Left lung (tissue), 10 donors: ENCODE data around the gene LAMC1. TPM values are rescaled to one million over a fixed set of nuclear protein-coding genes. Genes with fewer than 3 reads are reported as not detected.

Experiments used
- ATAC-seq: fragments of 200-7000 bp; cut with Tn5 transposase; one replicate; pipeline ENCODE4 v1.9.1; 2020; ENCODE audit warnings: moderate library complexity
- DNase-seq, 4 donors: peaks; one replicate each; pipeline ENCODE4 v3.0.0-alpha.2; 2013 to 2020
- H3K27ac ChIP-seq, 2 donors: fragments of 200-600 bp; sonication (generic) in 1 of 2; one replicate each; pipeline versions ENCODE4 v1.5.0 to v1.8.0; 2020 to 2021
- H3K27me3 ChIP-seq, 2 donors: fragments of 200-600 bp; sonication (generic) in 1 of 2; one replicate each; pipeline versions ENCODE4 v1.5.0 to v1.8.0; 2020 to 2021
- H3K36me3 ChIP-seq, 2 donors: fragments of 200-600 bp; sonication (generic) in 1 of 2; one replicate each; pipeline versions ENCODE4 v1.5.0 to v1.8.0; 2020 to 2021
- H3K4me1 ChIP-seq, 2 donors: fragments of 200-600 bp; one replicate each; pipeline ENCODE4 v1.8.0; 2021
- H3K4me3 ChIP-seq, 2 donors: fragments of 200-600 bp; sonication (generic) in 1 of 2; one replicate each; pipeline versions ENCODE4 v1.5.0 to v1.8.0; 2020 to 2021; ENCODE audit warnings: mild to moderate bottlenecking in 1 of 2
- H3K9me3 ChIP-seq, 2 donors: fragments of 200-600 bp; sonication (generic) in 1 of 2; one replicate each; pipeline versions ENCODE4 v1.5.0 to v1.8.0; 2020 to 2021
- CTCF ChIP-seq, 2 donors: fragments of 200-600 bp; sonication (generic) in 1 of 2; IDR thresholded peaks; one replicate each; pipeline versions ENCODE4 v1.5.0 to v1.8.0; 2021; ENCODE audit warnings: antibody characterized with exemption in 2 of 2
- intact Hi-C, 2 donors: fragments of 100-400 bp; cut with DNase I; formaldehyde crosslinking; loops; one replicate each; pipeline versions ENCODE4 v1.11.2 to v1.14.2; 2022
- polyA plus RNA-seq, 6 donors: library from polyadenylated mRNA; unstranded; fragments of 120-200 nt; gene quantifications; one replicate each; pipeline ENCODE4 v1.2.1, GENCODE V29; 2013; ENCODE audit not compliant: insufficient read length in 6 of 6
- total RNA-seq, 2 donors: library from RNA; stranded (reverse); fragmentation: NEBNext Ultra II Directional; extraction: Animal tissue kit (Norgen Biotek cat#: 25700); gene quantifications; one replicate each; pipeline ENCODE4 v1.2.1, GENCODE V29; 2021
- donor health status: DM: no; HTN: yes; CAD: no.
- donor health status: DM: no; HTN: no; CAD: no.

Gene LAMC1
- total and polyA plus RNA-seq, 8 donors = 144 to 357 (median 321) TPM

GRCh38 chr1:183033205-183033604 lies 10.0 kb downstream of the LAMC1 start:
- DNase-seq = no peak
- Histone ChIP-seq H3K9me3 (no peaks in the 10 kb centered on the region), H3K4me1 (peaks cover 0 to 27% of the 10 kb centered on the region in 2 donors), H3K36me3 (no peaks in the 10 kb centered on the region), H3K27me3 (no peaks in the 10 kb centered on the region), H3K27ac (no peak overlapping the region), H3K4me3 (no peak overlapping the region)
- TF ChIP-seq CTCF (IDR thresholded peaks at IDR 0.05) = no peak
- intact Hi-C loops = no loop called here
- ATAC-seq = no peak

DNA sequence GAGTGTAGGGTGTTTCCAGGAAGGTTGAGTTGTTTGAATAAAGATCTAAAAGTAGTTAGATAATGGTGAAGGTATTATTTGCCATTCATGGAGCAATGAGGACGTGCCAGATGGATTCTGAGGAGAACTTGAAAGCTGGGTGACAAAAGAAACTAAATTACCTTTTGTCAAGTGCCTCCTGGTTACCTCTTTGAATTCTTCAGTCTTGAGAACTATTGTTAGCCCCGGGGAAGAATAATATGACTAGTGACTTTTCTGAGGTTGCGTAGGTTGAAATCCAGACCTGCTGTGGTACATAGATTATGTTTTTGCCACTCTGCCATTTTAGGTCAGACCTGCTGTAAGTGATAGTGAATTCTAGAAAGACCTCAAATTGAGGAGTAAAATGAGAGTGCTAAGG lies 11.5 kb downstream of the LAMC1 start:
- no peaks in the 10 kb centered on the region for H3K36me3 ChIP-seq
- no peak overlapping the region for H3K27ac ChIP-seq
- no peaks in the 10 kb centered on the region for H3K27me3 ChIP-seq
- H3K4me3 ChIP-seq = no peak overlapping the region
- intact Hi-C loops = no loop called here
- no peak for TF ChIP-seq CTCF (IDR thresholded peaks at IDR 0.05)
- no peaks in the 10 kb centered on the region for H3K9me3 ChIP-seq
- DNase-seq (no peak), ATAC-seq (peak; percentile 8)
- peaks cover 0 to 31% of the 10 kb centered on the region in 2 donors for H3K4me1 ChIP-seq

DNA sequence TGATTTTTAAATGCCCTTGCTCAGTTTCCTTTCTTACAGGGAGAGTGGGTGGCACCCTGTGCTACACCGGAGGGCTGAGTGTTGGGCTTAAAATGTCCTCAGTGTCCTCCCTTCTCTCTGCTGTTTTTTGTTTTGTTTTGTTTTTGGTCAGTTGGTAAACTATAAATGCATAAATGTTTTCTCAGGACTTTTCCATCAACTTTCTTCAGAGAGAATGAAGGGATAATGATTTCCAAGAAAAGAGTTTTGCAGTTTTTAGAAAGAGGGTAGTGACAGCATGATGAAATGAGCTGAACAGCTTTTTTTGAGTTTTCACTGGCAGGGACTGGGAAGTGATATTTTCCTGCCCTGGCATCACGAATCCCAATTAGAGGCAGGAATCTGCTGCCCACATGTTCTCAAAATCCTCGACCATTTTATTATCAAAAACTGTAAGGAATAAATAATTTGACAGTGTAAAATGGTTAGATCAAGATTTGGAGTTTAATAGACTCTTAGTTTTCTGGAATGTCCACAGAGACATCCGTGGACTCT lies 15.2 kb downstream of the LAMC1 start:
- H3K27ac ChIP-seq = no peak overlapping the region
- no peaks in the 10 kb centered on the region for H3K27me3 ChIP-seq
- no peak for DNase-seq
- no peak for TF ChIP-seq CTCF (IDR thresholded peaks at IDR 0.05)
- ATAC-seq = no peak
- no peaks in the 10 kb centered on the region for H3K9me3 ChIP-seq
- intact Hi-C loops = no loop called here
- H3K36me3 ChIP-seq = no peaks in the 10 kb centered on the region
- H3K4me1 ChIP-seq = peaks cover under 1 to 33% of the 10 kb centered on the region in 2 donors
- H3K4me3 ChIP-seq = no peak overlapping the region

- intact Hi-C loops = no loop called here
- no peaks in the 10 kb centered on the region for H3K27me3 ChIP-seq
- no peak overlapping the region for H3K27ac ChIP-seq
- no peak for TF ChIP-seq CTCF (IDR thresholded peaks at IDR 0.05)
- no peaks in the 10 kb centered on the region for H3K36me3 ChIP-seq
- no peaks in the 10 kb centered on the region for H3K9me3 ChIP-seq
- peaks cover 5 to 33% of the 10 kb centered on the region in 2 donors for H3K4me1 ChIP-seq
- no peak overlapping the region for H3K4me3 ChIP-seq
- DNase-seq (no peak), ATAC-seq (no peak)
These were observed 15.7 kb downstream of the LAMC1 start for GRCh38 chr1:183038913-183039312.

- no peak overlapping the region for H3K4me3 ChIP-seq
- ATAC-seq = no peak
- DNase-seq = no peak
- no peak for TF ChIP-seq CTCF (IDR thresholded peaks at IDR 0.05)
- H3K27ac ChIP-seq = peak overlapping the region in 1 of 2 donors; percentile 48
- H3K36me3 ChIP-seq = no peaks in the 10 kb centered on the region
- no peaks in the 10 kb centered on the region for H3K27me3 ChIP-seq
- intact Hi-C loops = no loop called here
- H3K9me3 ChIP-seq = no peaks in the 10 kb centered on the region
- H3K4me1 ChIP-seq = peaks cover 5 to 33% of the 10 kb centered on the region in 2 donors
These were observed 16.1 kb downstream of the LAMC1 start for GRCh38 chr1:183039330-183039729.
